Activated naive CD4-positive, alpha-beta T cell treated with anti-CD3 and anti-CD28 coated beads, Interleukin-2, amount 50 U/mL, for 72 hours (primary cell): ENCODE measurements around the gene ANKRD13D. TPM values are rescaled to one million over a fixed set of nuclear protein-coding genes. Genes with fewer than 3 reads are reported as not detected.
"Not testable (repeated sequence)": the region's sequence is repeated elsewhere in the genome, so short reads cannot be mapped to it uniquely, and the experiment has no call there.

Experiments used
- ATAC-seq, 2 donors: fragments of 150-1000 bp; cut with Tn5 transposase; 2 replicates each; pipeline ENCODE4 v1.10.0; 2021; ENCODE audit warnings: mild to moderate bottlenecking in 2 of 2, moderate library complexity in 2 of 2
- DNase-seq, 2 donors: peaks; one replicate each; pipeline ENCODE4 v3.0.0; 2021 to 2022; ENCODE audit warnings: low spot score in 2 of 2
- H3K27ac Mint-ChIP-seq, 2 donors: one replicate each; pipeline ENCODE4 v1.8.0; 2022; ENCODE audit warnings: mild to moderate bottlenecking in 2 of 2, mixed read lengths in 2 of 2
- H3K36me3 Mint-ChIP-seq, 2 donors: one replicate each; pipeline ENCODE4 v1.8.0; 2022; ENCODE audit warnings: mixed read lengths in 2 of 2
- H3K9me3 Mint-ChIP-seq, 2 donors: one replicate each; pipeline ENCODE4 v1.8.0; 2022; ENCODE audit warnings: mixed read lengths in 2 of 2
- total RNA-seq, 2 donors: library from RNA; stranded (reverse); gene quantifications; one replicate each; pipeline ENCODE4 v1.2.3, GENCODE V29; 2022

Gene ANKRD13D
- total RNA-seq, 2 donors from 2014 or later, result 76.0 to 213 TPM

- peak overlapping the region; percentile 44 to 63 for H3K27ac Mint-ChIP-seq
- ATAC-seq, result no peak
- peaks cover 21 to 26% of the 10 kb centered on the region in 2 donors for H3K36me3 Mint-ChIP-seq
These were observed 32.5 kb upstream of the ANKRD13D start for GRCh38 chr11:67256477-67257135.

GRCh38 chr11:67260406-67260805, 28.7 kb upstream of the ANKRD13D start:
- DNase-seq (peak in 1 of 2 donors; percentile 45), ATAC-seq (no peak)
- Mint-ChIP-seq H3K27ac (peak overlapping the region in 1 of 2 donors; percentile 77), H3K9me3 (no peaks in the 10 kb centered on the region), H3K36me3 (peaks cover 8 to 9% of the 10 kb centered on the region in 2 donors)

More at GRCh38 chr11:67256477-67257135, 32.5 kb upstream of the ANKRD13D start:
- no peaks in the 10 kb centered on the region for H3K9me3 Mint-ChIP-seq
- no peak for DNase-seq

GRCh38 chr11:67260885-67261639, 28.0 kb upstream of the ANKRD13D start:
- DNase-seq (peak; percentile 67 to 72), ATAC-seq (peak in 1 of 2 donors; percentile 12)
- H3K27ac Mint-ChIP-seq, result peak overlapping the region in 1 of 2 donors; percentile 77
- peaks cover 5 to 11% of the 10 kb centered on the region in 2 donors for H3K36me3 Mint-ChIP-seq
- not testable (repeated sequence) for H3K9me3 Mint-ChIP-seq

- DNase-seq (no peak), ATAC-seq (no peak)
- H3K27ac Mint-ChIP-seq, result no peak overlapping the region
- H3K9me3 Mint-ChIP-seq, result no peaks in the 10 kb centered on the region
- peaks cover 4 to 12% of the 10 kb centered on the region in 2 donors for H3K36me3 Mint-ChIP-seq
These were observed 27.5 kb upstream of the ANKRD13D start for GRCh38 chr11:67261640-67261945.

- H3K36me3 Mint-ChIP-seq, result peaks cover 1 to 13% of the 10 kb centered on the region in 2 donors
- DNase-seq (peak in 1 of 2 donors; percentile 55), ATAC-seq (no peak)
- H3K27ac Mint-ChIP-seq, result peak overlapping the region; percentile 58 to 78
- H3K9me3 Mint-ChIP-seq, result no peaks in the 10 kb centered on the region
These were observed 27.0 kb upstream of the ANKRD13D start for GRCh38 chr11:67261946-67262681.

GRCh38 chr11:67262731-67263675, 26.1 kb upstream of the ANKRD13D start:
- peak; percentile 77 to 79 for DNase-seq
- no peaks in the 10 kb centered on the region for H3K9me3 Mint-ChIP-seq
- peak; percentile 50 to 64 for ATAC-seq
- peaks cover 10 to 22% of the 10 kb centered on the region in 2 donors for H3K36me3 Mint-ChIP-seq
- H3K27ac Mint-ChIP-seq, result peak overlapping the region; percentile 78 to 93

GRCh38 chr11:67264260-67264659, 24.8 kb upstream of the ANKRD13D start:
- ATAC-seq, result no peak
- Mint-ChIP-seq H3K27ac (peak overlapping the region; percentile 61 to 89), H3K9me3 (no peaks in the 10 kb centered on the region), H3K36me3 (peaks cover 23 to 34% of the 10 kb centered on the region in 2 donors)
- DNase-seq, result no peak

- no peaks in the 10 kb centered on the region for H3K9me3 Mint-ChIP-seq
- no peak for DNase-seq
- H3K27ac Mint-ChIP-seq, result peak overlapping the region; percentile 89
- ATAC-seq, result peak; percentile 7 to 10
- peaks cover 30 to 40% of the 10 kb centered on the region in 2 donors for H3K36me3 Mint-ChIP-seq
These were observed 24.0 kb upstream of the ANKRD13D start for GRCh38 chr11:67264877-67265632.

- ATAC-seq (peak; percentile 18 to 44), DNase-seq (peak; percentile 84 to 90)
- H3K9me3 Mint-ChIP-seq, result no peaks in the 10 kb centered on the region
- H3K36me3 Mint-ChIP-seq, result peaks cover 38 to 48% of the 10 kb centered on the region in 2 donors
- peak overlapping the region; percentile 89 for H3K27ac Mint-ChIP-seq
These were observed 23.3 kb upstream of the ANKRD13D start for GRCh38 chr11:67265633-67266448.

GRCh38 chr11:67266449-67267187, 22.5 kb upstream of the ANKRD13D start, which contains the start of gene GRK2:
GRK2 (plus strand) TSS chr11:67266473; CDS start chr11:67266700, 227 bp downstream.
- H3K9me3 Mint-ChIP-seq, result no peaks in the 10 kb centered on the region
- DNase-seq (peak in 1 of 2 donors; percentile 64), ATAC-seq (peak in 1 of 2 donors; percentile 9)
- peak within 1 kb of the TSS; percentile 95 to 97 for H3K27ac Mint-ChIP-seq
- H3K36me3 Mint-ChIP-seq, result peaks cover 45 to 55% of the 10 kb centered on the region in 2 donors

- H3K36me3 Mint-ChIP-seq, result peaks cover 48 to 62% of the 10 kb centered on the region in 2 donors
- H3K9me3 Mint-ChIP-seq, result no peaks in the 10 kb centered on the region
- peak overlapping the region; percentile 95 to 97 for H3K27ac Mint-ChIP-seq
- DNase-seq (no peak), ATAC-seq (no peak)
These were observed 21.7 kb upstream of the ANKRD13D start for GRCh38 chr11:67267188-67268080.

- Mint-ChIP-seq H3K36me3 (peaks cover 48 to 67% of the 10 kb centered on the region in 2 donors), H3K27ac (peak overlapping the region; percentile 95 to 97)
These were observed 20.8 kb upstream of the ANKRD13D start for GRCh38 chr11:67268081-67268961.

More at GRCh38 chr11:67268081-67268961, 20.8 kb upstream of the ANKRD13D start:
- peak; percentile 61 to 79 for ATAC-seq
- no peaks in the 10 kb centered on the region for H3K9me3 Mint-ChIP-seq
- peak; percentile 79 to 87 for DNase-seq
